ENCODE measurements around the gene C1orf174.

DNA sequence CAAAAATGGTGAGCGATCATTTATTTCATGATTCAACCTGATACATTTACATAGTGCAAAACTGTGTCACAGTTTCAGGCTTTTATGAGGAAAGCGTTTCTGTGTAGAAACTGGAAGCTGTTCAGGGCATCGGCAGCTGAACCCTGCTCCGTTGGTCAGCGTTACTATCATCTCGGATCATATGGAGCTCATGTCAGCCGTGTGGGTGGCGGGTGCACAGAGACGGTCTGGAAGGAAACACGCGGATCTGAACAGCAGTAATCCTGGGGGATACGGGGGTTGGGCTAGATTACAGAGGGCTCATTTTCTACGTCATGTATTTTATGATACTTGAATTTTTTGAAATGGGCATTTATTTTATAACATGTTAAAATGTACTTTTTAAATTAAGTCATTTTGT is 15.1 kb downstream of the C1orf174 start:
- TF ChIP-seq, protein P1, sequence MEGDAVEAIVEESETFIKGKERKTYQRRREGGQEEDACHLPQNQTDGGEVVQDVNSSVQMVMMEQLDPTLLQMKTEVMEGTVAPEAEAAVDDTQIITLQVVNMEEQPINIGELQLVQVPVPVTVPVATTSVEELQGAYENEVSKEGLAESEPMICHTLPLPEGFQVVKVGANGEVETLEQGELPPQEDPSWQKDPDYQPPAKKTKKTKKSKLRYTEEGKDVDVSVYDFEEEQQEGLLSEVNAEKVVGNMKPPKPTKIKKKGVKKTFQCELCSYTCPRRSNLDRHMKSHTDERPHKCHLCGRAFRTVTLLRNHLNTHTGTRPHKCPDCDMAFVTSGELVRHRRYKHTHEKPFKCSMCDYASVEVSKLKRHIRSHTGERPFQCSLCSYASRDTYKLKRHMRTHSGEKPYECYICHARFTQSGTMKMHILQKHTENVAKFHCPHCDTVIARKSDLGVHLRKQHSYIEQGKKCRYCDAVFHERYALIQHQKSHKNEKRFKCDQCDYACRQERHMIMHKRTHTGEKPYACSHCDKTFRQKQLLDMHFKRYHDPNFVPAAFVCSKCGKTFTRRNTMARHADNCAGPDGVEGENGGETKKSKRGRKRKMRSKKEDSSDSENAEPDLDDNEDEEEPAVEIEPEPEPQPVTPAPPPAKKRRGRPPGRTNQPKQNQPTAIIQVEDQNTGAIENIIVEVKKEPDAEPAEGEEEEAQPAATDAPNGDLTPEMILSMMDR (IDR thresholded peaks at IDR 0.05) = no peak
- TF ChIP-seq EZH2phosphoT487 (IDR thresholded peaks at IDR 0.05) (no peak), EZH2 (IDR thresholded peaks at IDR 0.05) (no peak)
